Measurements from ENCODE around the gene OIP5.

GRCh38 chr15:41288464-41288863 lies 43.9 kb downstream of the OIP5 start:
- TF ChIP-seq, protein P1, sequence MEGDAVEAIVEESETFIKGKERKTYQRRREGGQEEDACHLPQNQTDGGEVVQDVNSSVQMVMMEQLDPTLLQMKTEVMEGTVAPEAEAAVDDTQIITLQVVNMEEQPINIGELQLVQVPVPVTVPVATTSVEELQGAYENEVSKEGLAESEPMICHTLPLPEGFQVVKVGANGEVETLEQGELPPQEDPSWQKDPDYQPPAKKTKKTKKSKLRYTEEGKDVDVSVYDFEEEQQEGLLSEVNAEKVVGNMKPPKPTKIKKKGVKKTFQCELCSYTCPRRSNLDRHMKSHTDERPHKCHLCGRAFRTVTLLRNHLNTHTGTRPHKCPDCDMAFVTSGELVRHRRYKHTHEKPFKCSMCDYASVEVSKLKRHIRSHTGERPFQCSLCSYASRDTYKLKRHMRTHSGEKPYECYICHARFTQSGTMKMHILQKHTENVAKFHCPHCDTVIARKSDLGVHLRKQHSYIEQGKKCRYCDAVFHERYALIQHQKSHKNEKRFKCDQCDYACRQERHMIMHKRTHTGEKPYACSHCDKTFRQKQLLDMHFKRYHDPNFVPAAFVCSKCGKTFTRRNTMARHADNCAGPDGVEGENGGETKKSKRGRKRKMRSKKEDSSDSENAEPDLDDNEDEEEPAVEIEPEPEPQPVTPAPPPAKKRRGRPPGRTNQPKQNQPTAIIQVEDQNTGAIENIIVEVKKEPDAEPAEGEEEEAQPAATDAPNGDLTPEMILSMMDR (IDR thresholded peaks at IDR 0.05; ENCODE audit: low read depth, low read length, poor library complexity, severe bottlenecking), result no peak
- no peak for TF ChIP-seq EZH2phosphoT487 (IDR thresholded peaks at IDR 0.05; ENCODE audit: borderline replicate concordance, low read length)
